Measurements from ENCODE around the gene ADARB2. TPM values are rescaled to one million over a fixed set of nuclear protein-coding genes. Genes with fewer than 3 reads are reported as not detected.

ADARB2 gene
- polyA plus RNA-seq, 1 of the 3 experiments (the other 2 are of a cell fraction) = not detected

- TF ChIP-seq REST (IDR thresholded peaks at IDR 0.05; ENCODE audit: low read depth, low read length) = no peak
- TF ChIP-seq RAD21 (IDR thresholded peaks at IDR 0.05; ENCODE audit: low read length) = no peak
- TF ChIP-seq GABPA (IDR thresholded peaks at IDR 0.05; ENCODE audit: low read depth) = no peak
- no peak for TF ChIP-seq SIN3A (IDR thresholded peaks at IDR 0.05; ENCODE audit: borderline replicate concordance, low read depth, low read length)
- TF ChIP-seq CHD2 (IDR thresholded peaks at IDR 0.05; ENCODE audit: low read length, partially characterized antibody) = no peak
- no peak for TF ChIP-seq YY1 (IDR thresholded peaks at IDR 0.05; ENCODE audit: low read depth)
- TF ChIP-seq POLR2AphosphoS5 (IDR thresholded peaks at IDR 0.05; ENCODE audit: low read depth, low read length) = no peak
- TF ChIP-seq MEF2A (IDR thresholded peaks at IDR 0.05; ENCODE audit: borderline replicate concordance, low read depth) = no peak
- TF ChIP-seq EZH2phosphoT487 (IDR thresholded peaks at IDR 0.05; ENCODE audit: borderline replicate concordance, low read depth) = no peak
- TF ChIP-seq FOXM1 (IDR thresholded peaks at IDR 0.05; ENCODE audit: low read depth) = no peak
- no peak for TF ChIP-seq TEAD4 (IDR thresholded peaks at IDR 0.05; ENCODE audit: borderline replicate concordance, insufficient read depth)
- TF ChIP-seq, protein P1, sequence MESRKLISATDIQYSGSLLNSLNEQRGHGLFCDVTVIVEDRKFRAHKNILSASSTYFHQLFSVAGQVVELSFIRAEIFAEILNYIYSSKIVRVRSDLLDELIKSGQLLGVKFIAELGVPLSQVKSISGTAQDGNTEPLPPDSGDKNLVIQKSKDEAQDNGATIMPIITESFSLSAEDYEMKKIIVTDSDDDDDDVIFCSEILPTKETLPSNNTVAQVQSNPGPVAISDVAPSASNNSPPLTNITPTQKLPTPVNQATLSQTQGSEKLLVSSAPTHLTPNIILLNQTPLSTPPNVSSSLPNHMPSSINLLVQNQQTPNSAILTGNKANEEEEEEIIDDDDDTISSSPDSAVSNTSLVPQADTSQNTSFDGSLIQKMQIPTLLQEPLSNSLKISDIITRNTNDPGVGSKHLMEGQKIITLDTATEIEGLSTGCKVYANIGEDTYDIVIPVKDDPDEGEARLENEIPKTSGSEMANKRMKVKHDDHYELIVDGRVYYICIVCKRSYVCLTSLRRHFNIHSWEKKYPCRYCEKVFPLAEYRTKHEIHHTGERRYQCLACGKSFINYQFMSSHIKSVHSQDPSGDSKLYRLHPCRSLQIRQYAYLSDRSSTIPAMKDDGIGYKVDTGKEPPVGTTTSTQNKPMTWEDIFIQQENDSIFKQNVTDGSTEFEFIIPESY (IDR thresholded peaks at IDR 0.05; ENCODE audit: borderline replicate concordance, low read depth) = no peak
Observed at GRCh38 chr10:1169981-1170866, 567.1 kb downstream of the ADARB2 start (continued).

GRCh38 chr10:1169186-1169885 lies 568.0 kb downstream of the ADARB2 start:
- WGBS (ENCODE audit: low lambda C conversion rate) = 51% methylated on average over 15 of the region's 23 CpGs
- no peak overlapping the region for H3K4me2 ChIP-seq
- H3K9ac ChIP-seq = no peak overlapping the region
- no peaks in the 10 kb centered on the region for H3F3A ChIP-seq (replicated peaks; ENCODE audit: insufficient read depth)
- no peaks in the 10 kb centered on the region for H3K36me3 ChIP-seq (replicated peaks in 1 of 2; ENCODE audit: control insufficient read depth in 1 of 2, insufficient read depth in 2 of 2, low read length in 1 of 2)
- no peaks in the 10 kb centered on the region for H3K4me1 ChIP-seq (ENCODE audit: control insufficient read depth in 1 of 2, insufficient read depth in 2 of 2, low read depth in 1 of 2, low read length in 1 of 2)
- H3K27ac ChIP-seq (ENCODE audit: low read depth in 2 of 2, low read length in 1 of 2) = no peak overlapping the region
- no peaks in the 10 kb centered on the region for H3K9me2 ChIP-seq
- no peak overlapping the region for H2AFZ ChIP-seq (ENCODE audit: low read depth)
- TF ChIP-seq RFX5 (IDR thresholded peaks at IDR 0.05; ENCODE audit: low read length) (no peak), RCOR1 (IDR thresholded peaks at IDR 0.05; ENCODE audit: low read length) (no peak), EZH2phosphoT487 (IDR thresholded peaks at IDR 0.05; ENCODE audit: borderline replicate concordance, low read depth) (no peak), GABPA (IDR thresholded peaks at IDR 0.05; ENCODE audit: low read depth) (no peak), SIN3A (IDR thresholded peaks at IDR 0.05; ENCODE audit: borderline replicate concordance, low read depth, low read length) (no peak), POLR2AphosphoS5 (IDR thresholded peaks at IDR 0.05; ENCODE audit: low read depth, low read length) (no peak), TEAD4 (IDR thresholded peaks at IDR 0.05; ENCODE audit: borderline replicate concordance, insufficient read depth) (no peak), CTCF (IDR thresholded peaks at IDR 0.05) (no peak), NFIC (IDR thresholded peaks at IDR 0.05; ENCODE audit: borderline replicate concordance) (no peak), TAF1 (IDR thresholded peaks at IDR 0.05; ENCODE audit: borderline replicate concordance, low read depth, low read length) (no peak), TCF12 (IDR thresholded peaks at IDR 0.05) (no peak), MEF2A (IDR thresholded peaks at IDR 0.05; ENCODE audit: borderline replicate concordance, low read depth) (no peak), CHD2 (IDR thresholded peaks at IDR 0.05; ENCODE audit: low read length, partially characterized antibody) (no peak), RXRA (IDR thresholded peaks at IDR 0.05; ENCODE audit: borderline replicate concordance, low read depth) (no peak), MAX (IDR thresholded peaks at IDR 0.05; ENCODE audit: low read depth) (no peak)
- DNase-seq = no peak
- no peaks in the 10 kb centered on the region for H4K20me1 ChIP-seq (ENCODE audit: insufficient read depth)
- no peaks in the 10 kb centered on the region for H3K9me3 ChIP-seq
- H3K79me2 ChIP-seq (ENCODE audit: insufficient read depth) = no peaks in the 10 kb centered on the region
- H3K27me3 ChIP-seq (ENCODE audit: insufficient read depth) = no peaks in the 10 kb centered on the region
- H3K4me3 ChIP-seq (ENCODE audit: low read depth in 2 of 2, low read length in 1 of 2) = no peak overlapping the region
- CTCF ChIA-PET = no interaction called here
- POLR2A ChIA-PET = no interaction called here
